Measurements from ENCODE around the gene ARFGEF3.

DNA sequence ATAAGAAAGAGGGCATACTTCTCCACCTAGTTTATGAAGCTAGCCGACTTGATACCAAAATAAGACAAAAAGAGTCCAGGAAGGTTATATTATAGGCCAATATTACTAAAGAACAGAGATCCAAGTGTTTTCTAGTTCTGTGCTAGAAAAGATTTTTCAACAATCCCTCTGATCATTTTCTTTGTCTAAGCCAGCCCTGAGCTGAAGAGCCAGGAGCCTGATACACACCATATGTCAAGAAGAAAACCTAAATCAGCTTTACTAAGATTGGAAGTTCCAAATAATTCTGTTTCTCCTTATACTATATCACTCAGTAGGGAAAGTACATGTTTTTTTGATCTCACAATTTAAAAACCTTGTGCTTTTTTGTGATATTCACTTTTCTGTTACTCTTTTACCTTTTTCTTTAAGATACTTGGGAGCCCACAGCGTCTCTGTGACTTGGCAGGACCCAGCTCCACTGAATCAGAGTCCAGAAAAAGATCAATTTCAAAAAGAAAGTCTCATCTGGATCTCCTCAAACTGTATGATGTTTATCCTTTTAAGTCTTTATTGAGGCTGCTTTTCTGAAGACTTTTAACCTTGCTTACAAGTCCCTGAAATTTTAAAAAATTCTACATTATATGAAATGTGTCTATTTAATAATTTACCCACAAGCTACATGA lies 99.5 kb downstream of the ARFGEF3 start:
- TF ChIP-seq RXRA (IDR thresholded peaks at IDR 0.05): no peak
- TF ChIP-seq, protein P1, sequence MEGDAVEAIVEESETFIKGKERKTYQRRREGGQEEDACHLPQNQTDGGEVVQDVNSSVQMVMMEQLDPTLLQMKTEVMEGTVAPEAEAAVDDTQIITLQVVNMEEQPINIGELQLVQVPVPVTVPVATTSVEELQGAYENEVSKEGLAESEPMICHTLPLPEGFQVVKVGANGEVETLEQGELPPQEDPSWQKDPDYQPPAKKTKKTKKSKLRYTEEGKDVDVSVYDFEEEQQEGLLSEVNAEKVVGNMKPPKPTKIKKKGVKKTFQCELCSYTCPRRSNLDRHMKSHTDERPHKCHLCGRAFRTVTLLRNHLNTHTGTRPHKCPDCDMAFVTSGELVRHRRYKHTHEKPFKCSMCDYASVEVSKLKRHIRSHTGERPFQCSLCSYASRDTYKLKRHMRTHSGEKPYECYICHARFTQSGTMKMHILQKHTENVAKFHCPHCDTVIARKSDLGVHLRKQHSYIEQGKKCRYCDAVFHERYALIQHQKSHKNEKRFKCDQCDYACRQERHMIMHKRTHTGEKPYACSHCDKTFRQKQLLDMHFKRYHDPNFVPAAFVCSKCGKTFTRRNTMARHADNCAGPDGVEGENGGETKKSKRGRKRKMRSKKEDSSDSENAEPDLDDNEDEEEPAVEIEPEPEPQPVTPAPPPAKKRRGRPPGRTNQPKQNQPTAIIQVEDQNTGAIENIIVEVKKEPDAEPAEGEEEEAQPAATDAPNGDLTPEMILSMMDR (IDR thresholded peaks at IDR 0.05; ENCODE audit: low read depth, low read length, missing input control): no peak
- TF ChIP-seq, protein P2, sequence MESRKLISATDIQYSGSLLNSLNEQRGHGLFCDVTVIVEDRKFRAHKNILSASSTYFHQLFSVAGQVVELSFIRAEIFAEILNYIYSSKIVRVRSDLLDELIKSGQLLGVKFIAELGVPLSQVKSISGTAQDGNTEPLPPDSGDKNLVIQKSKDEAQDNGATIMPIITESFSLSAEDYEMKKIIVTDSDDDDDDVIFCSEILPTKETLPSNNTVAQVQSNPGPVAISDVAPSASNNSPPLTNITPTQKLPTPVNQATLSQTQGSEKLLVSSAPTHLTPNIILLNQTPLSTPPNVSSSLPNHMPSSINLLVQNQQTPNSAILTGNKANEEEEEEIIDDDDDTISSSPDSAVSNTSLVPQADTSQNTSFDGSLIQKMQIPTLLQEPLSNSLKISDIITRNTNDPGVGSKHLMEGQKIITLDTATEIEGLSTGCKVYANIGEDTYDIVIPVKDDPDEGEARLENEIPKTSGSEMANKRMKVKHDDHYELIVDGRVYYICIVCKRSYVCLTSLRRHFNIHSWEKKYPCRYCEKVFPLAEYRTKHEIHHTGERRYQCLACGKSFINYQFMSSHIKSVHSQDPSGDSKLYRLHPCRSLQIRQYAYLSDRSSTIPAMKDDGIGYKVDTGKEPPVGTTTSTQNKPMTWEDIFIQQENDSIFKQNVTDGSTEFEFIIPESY (IDR thresholded peaks at IDR 0.05): no peak
- no peak for TF ChIP-seq FOXA1 (IDR thresholded peaks at IDR 0.05)
- TF ChIP-seq, protein P3, sequence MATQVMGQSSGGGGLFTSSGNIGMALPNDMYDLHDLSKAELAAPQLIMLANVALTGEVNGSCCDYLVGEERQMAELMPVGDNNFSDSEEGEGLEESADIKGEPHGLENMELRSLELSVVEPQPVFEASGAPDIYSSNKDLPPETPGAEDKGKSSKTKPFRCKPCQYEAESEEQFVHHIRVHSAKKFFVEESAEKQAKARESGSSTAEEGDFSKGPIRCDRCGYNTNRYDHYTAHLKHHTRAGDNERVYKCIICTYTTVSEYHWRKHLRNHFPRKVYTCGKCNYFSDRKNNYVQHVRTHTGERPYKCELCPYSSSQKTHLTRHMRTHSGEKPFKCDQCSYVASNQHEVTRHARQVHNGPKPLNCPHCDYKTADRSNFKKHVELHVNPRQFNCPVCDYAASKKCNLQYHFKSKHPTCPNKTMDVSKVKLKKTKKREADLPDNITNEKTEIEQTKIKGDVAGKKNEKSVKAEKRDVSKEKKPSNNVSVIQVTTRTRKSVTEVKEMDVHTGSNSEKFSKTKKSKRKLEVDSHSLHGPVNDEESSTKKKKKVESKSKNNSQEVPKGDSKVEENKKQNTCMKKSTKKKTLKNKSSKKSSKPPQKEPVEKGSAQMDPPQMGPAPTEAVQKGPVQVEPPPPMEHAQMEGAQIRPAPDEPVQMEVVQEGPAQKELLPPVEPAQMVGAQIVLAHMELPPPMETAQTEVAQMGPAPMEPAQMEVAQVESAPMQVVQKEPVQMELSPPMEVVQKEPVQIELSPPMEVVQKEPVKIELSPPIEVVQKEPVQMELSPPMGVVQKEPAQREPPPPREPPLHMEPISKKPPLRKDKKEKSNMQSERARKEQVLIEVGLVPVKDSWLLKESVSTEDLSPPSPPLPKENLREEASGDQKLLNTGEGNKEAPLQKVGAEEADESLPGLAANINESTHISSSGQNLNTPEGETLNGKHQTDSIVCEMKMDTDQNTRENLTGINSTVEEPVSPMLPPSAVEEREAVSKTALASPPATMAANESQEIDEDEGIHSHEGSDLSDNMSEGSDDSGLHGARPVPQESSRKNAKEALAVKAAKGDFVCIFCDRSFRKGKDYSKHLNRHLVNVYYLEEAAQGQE (IDR thresholded peaks at IDR 0.05): no peak
- TF ChIP-seq EGR1 (IDR thresholded peaks at IDR 0.05; ENCODE audit: low read depth in 2 of 2): no peak
